ENCODE results near the gene ENOX2. TPM values are rescaled to one million over a fixed set of nuclear protein-coding genes. Genes with fewer than 3 reads are reported as not detected.
"Not testable (repeated sequence)": the region's sequence is repeated elsewhere in the genome, so short reads cannot be mapped to it uniquely, and the experiment has no call there.

The ENOX2 gene
- total and polyA plus RNA-seq, 2 experiments from 2014 or later, result 16.0 to 34.0 TPM

- no peaks in the 10 kb centered on the region for H3K27me3 ChIP-seq
- DNase-seq (ENCODE audit: low read depth in 1 of 2, low spot score in 1 of 2), result no peak
- H3K36me3 ChIP-seq, result no peaks in the 10 kb centered on the region
- no peak overlapping the region for H3K27ac ChIP-seq
- no peak for TF ChIP-seq CTCF (IDR thresholded peaks at IDR 0.05; ENCODE audit: low read depth, low read length)
- H3K9me3 ChIP-seq (ENCODE audit: low read depth), result no peaks in the 10 kb centered on the region
- H3K4me3 ChIP-seq, result no peak overlapping the region
- H3K4me1 ChIP-seq (ENCODE audit: low read depth), result peaks cover 9% of the 10 kb centered on the region
These were observed 97.1 kb downstream of the ENOX2 start for GRCh38 chrX:130805903-130806302.

GRCh38 chrX:130803537-130803936, 99.5 kb downstream of the ENOX2 start:
- Histone ChIP-seq H3K36me3 (no peaks in the 10 kb centered on the region), H3K27me3 (no peaks in the 10 kb centered on the region), H3K4me1 (ENCODE audit: low read depth) (peaks cover 9% of the 10 kb centered on the region), H3K4me3 (no peak overlapping the region), H3K9me3 (ENCODE audit: low read depth) (no peaks in the 10 kb centered on the region), H3K27ac (no peak overlapping the region)
- no peak for DNase-seq (ENCODE audit: low read depth in 1 of 2, low spot score in 1 of 2)
- no peak for TF ChIP-seq CTCF (IDR thresholded peaks at IDR 0.05; ENCODE audit: low read depth, low read length)

GRCh38 chrX:130801901-130802300, 101.1 kb downstream of the ENOX2 start:
- TF ChIP-seq CTCF (IDR thresholded peaks at IDR 0.05; ENCODE audit: low read depth, low read length), result peak; percentile 33
- DNase-seq (ENCODE audit: low read depth in 1 of 2, low spot score in 1 of 2), result peak in 1 of 2 donors; percentile 28
- H3K36me3 ChIP-seq, result no peaks in the 10 kb centered on the region

GRCh38 chrX:130799393-130799792, 103.6 kb downstream of the ENOX2 start:
- no peaks in the 10 kb centered on the region for H3K27me3 ChIP-seq
- peaks cover 8% of the 10 kb centered on the region for H3K4me1 ChIP-seq (ENCODE audit: low read depth)
- peak in 1 of 2 donors; percentile 15 for DNase-seq (ENCODE audit: low read depth in 1 of 2, low spot score in 1 of 2)
- no peaks in the 10 kb centered on the region for H3K36me3 ChIP-seq
- no peak overlapping the region for H3K4me3 ChIP-seq
- no peak for TF ChIP-seq CTCF (IDR thresholded peaks at IDR 0.05; ENCODE audit: low read depth, low read length)
- no peaks in the 10 kb centered on the region for H3K9me3 ChIP-seq (ENCODE audit: low read depth)
- no peak overlapping the region for H3K27ac ChIP-seq

More at GRCh38 chrX:130801901-130802300, 101.1 kb downstream of the ENOX2 start:
- Histone ChIP-seq H3K27me3 (no peaks in the 10 kb centered on the region), H3K4me1 (ENCODE audit: low read depth) (peaks cover 5% of the 10 kb centered on the region), H3K4me3 (no peak overlapping the region), H3K27ac (no peak overlapping the region), H3K9me3 (ENCODE audit: low read depth) (no peaks in the 10 kb centered on the region)

GRCh38 chrX:130793975-130794374, 109.0 kb downstream of the ENOX2 start:
- TF ChIP-seq CTCF (IDR thresholded peaks at IDR 0.05; ENCODE audit: low read depth, low read length), result no peak
- Histone ChIP-seq H3K4me3 (no peak overlapping the region), H3K4me1 (ENCODE audit: low read depth) (peaks cover 21% of the 10 kb centered on the region), H3K9me3 (ENCODE audit: low read depth) (no peaks in the 10 kb centered on the region), H3K27ac (peak overlapping the region; percentile 76), H3K36me3 (no peaks in the 10 kb centered on the region), H3K27me3 (no peaks in the 10 kb centered on the region)
- no peak for DNase-seq (ENCODE audit: low read depth in 1 of 2, low spot score in 1 of 2)

GRCh38 chrX:130791870-130792269, 111.1 kb downstream of the ENOX2 start:
- peaks cover 30% of the 10 kb centered on the region for H3K4me1 ChIP-seq (ENCODE audit: low read depth)
- DNase-seq (ENCODE audit: low read depth in 1 of 2, low spot score in 1 of 2), result not testable (repeated sequence)

More at GRCh38 chrX:130791870-130792269, 111.1 kb downstream of the ENOX2 start:
- H3K27ac ChIP-seq; H3K36me3 ChIP-seq; H3K27me3 ChIP-seq; H3K9me3 ChIP-seq (ENCODE audit: low read depth); H3K4me3 ChIP-seq: not testable (repeated sequence)
